Measurements from ENCODE around the gene C2CD5.
"Not testable (repeated sequence)": the region's sequence is repeated elsewhere in the genome, so short reads cannot be mapped to it uniquely, and the experiment has no call there.

- TF ChIP-seq POLR2A, CTCF, POLR2AphosphoS5 (IDR thresholded peaks at IDR 0.05): not testable (repeated sequence)
These were observed 56.7 kb downstream of the C2CD5 start for GRCh38 chr12:22487683-22488082.

Data from prostate gland (tissue), 2 donors.